Osteoblast (primary cell): ENCODE measurements around the gene UNC13A. TPM values are rescaled to one million over a fixed set of nuclear protein-coding genes. Genes with fewer than 3 reads are reported as not detected.

Experiments used
- DNase-seq: peaks from one replicate; pipeline ENCODE4 v3.0.0; 2011; ENCODE audit warnings: low spot score, mixed read lengths; ENCODE audit not compliant: insufficient read length; ENCODE audit errors: missing footprints
- H2AFZ ChIP-seq: 2 replicates; pipeline ENCODE4 v1.6.0; 2011; ENCODE audit warnings: mild to moderate bottlenecking, low read length
- H3K27ac ChIP-seq: 2 replicates; pipeline ENCODE4 v1.5.1; 2011; ENCODE audit warnings: mild to moderate bottlenecking, low read depth, low read length, moderate library complexity
- H3K27me3 ChIP-seq: 2 replicates; pipeline ENCODE4 v1.6.0; 2012; ENCODE audit warnings: mild to moderate bottlenecking, control low read depth, inconsistent platforms, low read length, moderate library complexity; ENCODE audit not compliant: insufficient read depth
- H3K36me3 ChIP-seq: 2 replicates; pipeline ENCODE4 v1.5.1; 2011; ENCODE audit warnings: mild to moderate bottlenecking, low read length, control low read depth, moderate library complexity; ENCODE audit not compliant: insufficient read depth
- H3K4me1 ChIP-seq: 2 replicates; pipeline ENCODE4 v1.5.1; 2011; ENCODE audit warnings: mild to moderate bottlenecking, low read length, control low read depth, moderate library complexity; ENCODE audit not compliant: insufficient read depth
- H3K4me2 ChIP-seq: 2 replicates; pipeline ENCODE4 v1.6.0; 2011; ENCODE audit warnings: mild to moderate bottlenecking, low read length; ENCODE audit not compliant: insufficient read depth
- H3K4me3 ChIP-seq: fragments of 200-600 bp; sonication (generic); 3 replicates; pipeline ENCODE4 v1.5.1; 2012; ENCODE audit warnings: mild to moderate bottlenecking, low read length, inconsistent platforms; ENCODE audit not compliant: insufficient read depth
- H3K79me2 ChIP-seq: 2 replicates; pipeline ENCODE4 v1.6.0; 2012; ENCODE audit warnings: mild to moderate bottlenecking, low read length, control low read depth, inconsistent platforms; ENCODE audit not compliant: insufficient read depth
- H3K9me3 ChIP-seq: 2 replicates; pipeline ENCODE4 v1.5.1; 2011; ENCODE audit warnings: low read depth, low read length, control low read depth
- H4K20me1 ChIP-seq: 2 replicates; pipeline ENCODE4 v1.6.0; 2012; ENCODE audit warnings: mild to moderate bottlenecking, low read length, control low read depth; ENCODE audit not compliant: insufficient read depth
- CTCF ChIP-seq: IDR thresholded peaks from 2 replicates; pipeline ENCODE4 v1.5.1; 2011; ENCODE audit warnings: mild to moderate bottlenecking, low read depth, low read length, moderate library complexity; ENCODE audit errors: extremely low read depth
- total RNA-seq: library from RNA; depleted of rRNA; stranded (reverse); fragments of >200 nt; gene quantifications from 2 replicates; pipeline ENCODE4 v1.2.3, GENCODE V29; 2012

Gene UNC13A
- total RNA-seq, 1 donor = under 0.01 TPM

- H3K79me2 ChIP-seq = no peaks in the 10 kb centered on the region
- H3K27ac ChIP-seq = no peak overlapping the region
- no peaks in the 10 kb centered on the region for H3K4me1 ChIP-seq
- no peak overlapping the region for H3K4me3 ChIP-seq
- H2AFZ ChIP-seq = no peak overlapping the region
- DNase-seq = no peak
- no peak for TF ChIP-seq CTCF
- H3K36me3 ChIP-seq = no peaks in the 10 kb centered on the region
- H4K20me1 ChIP-seq = no peaks in the 10 kb centered on the region
- H3K4me2 ChIP-seq = no peak overlapping the region
- H3K9me3 ChIP-seq = no peaks in the 10 kb centered on the region
- peaks cover 8% of the 10 kb centered on the region for H3K27me3 ChIP-seq
Observed at GRCh38 chr19:17607936-17608335, 80.2 kb downstream of the UNC13A start.

- no peak overlapping the region for H3K4me3 ChIP-seq
- no peak overlapping the region for H2AFZ ChIP-seq
- H4K20me1 ChIP-seq = no peaks in the 10 kb centered on the region
- TF ChIP-seq CTCF = no peak
- H3K4me1 ChIP-seq = no peaks in the 10 kb centered on the region
- peaks cover 20% of the 10 kb centered on the region for H3K27me3 ChIP-seq
- no peaks in the 10 kb centered on the region for H3K79me2 ChIP-seq
- H3K36me3 ChIP-seq = no peaks in the 10 kb centered on the region
- H3K27ac ChIP-seq = no peak overlapping the region
- peak; percentile 92 for DNase-seq
- H3K4me2 ChIP-seq = peak overlapping the region; percentile 67
- no peaks in the 10 kb centered on the region for H3K9me3 ChIP-seq
Observed at GRCh38 chr19:17606590-17607185, 81.5 kb downstream of the UNC13A start.

GRCh38 chr19:17605761-17606589 lies 82.2 kb downstream of the UNC13A start:
- TF ChIP-seq CTCF = peak; percentile 41
- no peaks in the 10 kb centered on the region for H3K9me3 ChIP-seq
- no peak overlapping the region for H3K27ac ChIP-seq
- no peaks in the 10 kb centered on the region for H3K36me3 ChIP-seq
- peak; percentile 97 for DNase-seq
- peaks cover 27% of the 10 kb centered on the region for H3K27me3 ChIP-seq
- H4K20me1 ChIP-seq = no peaks in the 10 kb centered on the region
- H2AFZ ChIP-seq = peak overlapping the region; percentile 73
- peak overlapping the region; percentile 49 for H3K4me3 ChIP-seq
- H3K4me2 ChIP-seq = peak overlapping the region; percentile 67
- no peaks in the 10 kb centered on the region for H3K79me2 ChIP-seq
- no peaks in the 10 kb centered on the region for H3K4me1 ChIP-seq

GRCh38 chr19:17605117-17605516 lies 83.0 kb downstream of the UNC13A start:
- peaks cover 28% of the 10 kb centered on the region for H3K27me3 ChIP-seq
- no peak for TF ChIP-seq CTCF
- H4K20me1 ChIP-seq = no peaks in the 10 kb centered on the region
- no peaks in the 10 kb centered on the region for H3K9me3 ChIP-seq
- DNase-seq = no peak
- no peaks in the 10 kb centered on the region for H3K79me2 ChIP-seq
- H3K4me3 ChIP-seq = no peak overlapping the region
- H3K4me1 ChIP-seq = no peaks in the 10 kb centered on the region
- H3K36me3 ChIP-seq = no peaks in the 10 kb centered on the region
- no peak overlapping the region for H2AFZ ChIP-seq
- H3K27ac ChIP-seq = no peak overlapping the region
- no peak overlapping the region for H3K4me2 ChIP-seq
